Measurements from ENCODE around the gene FAM124B.
"Not testable (repeated sequence)": the region's sequence is repeated elsewhere in the genome, so short reads cannot be mapped to it uniquely, and the experiment has no call there.

The FAM124B gene

GRCh38 chr2:224398289-224398688, 3.6 kb downstream of the FAM124B start:
- H3K4me3 ChIP-seq (replicated peaks; ENCODE audit: low read depth, low read length), result no peak overlapping the region
- no peak for DNase-seq (ENCODE audit: extremely low read depth, low read depth)
- TF ChIP-seq CTCF (IDR thresholded peaks at IDR 0.05; ENCODE audit: low read depth, low read length, missing control alignments), result no peak

DNA sequence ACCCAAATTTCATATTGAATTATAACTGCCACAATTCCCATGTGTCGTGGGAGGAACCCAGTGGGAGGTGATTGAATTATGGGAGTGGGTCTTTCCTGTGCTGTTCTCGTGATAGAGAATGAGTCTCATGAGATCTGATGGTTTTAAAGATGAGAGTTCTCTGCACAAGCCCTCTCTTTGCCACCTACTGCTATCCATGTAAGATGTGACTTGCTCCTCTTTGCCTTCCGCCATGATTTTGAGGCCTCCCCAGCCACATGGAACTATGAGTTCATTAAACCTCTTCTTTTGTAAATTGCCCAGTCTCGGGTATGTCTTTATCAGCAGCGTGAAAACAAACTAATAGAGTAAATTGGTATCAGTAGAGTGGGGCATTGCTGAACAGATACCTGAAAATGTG, 4.8 kb downstream of the FAM124B start:
- H3K4me3 ChIP-seq (replicated peaks; ENCODE audit: low read depth, low read length), result not testable (repeated sequence)

GRCh38 chr2:224395620-224396390, 6.1 kb downstream of the FAM124B start:
- no peak for TF ChIP-seq CTCF (IDR thresholded peaks at IDR 0.05; ENCODE audit: low read depth, low read length, missing control alignments)
- H3K4me3 ChIP-seq (replicated peaks; ENCODE audit: low read depth, low read length), result no peak overlapping the region
- no peak for DNase-seq (ENCODE audit: extremely low read depth, low read depth)

More for the DNA sequence above, 4.8 kb downstream of the FAM124B start:
- DNase-seq (ENCODE audit: extremely low read depth, low read depth), result not testable (repeated sequence)

GRCh38 chr2:224393157-224393872, 8.6 kb downstream of the FAM124B start:
- no peak for DNase-seq (ENCODE audit: extremely low read depth, low read depth)
- TF ChIP-seq CTCF (IDR thresholded peaks at IDR 0.05; ENCODE audit: low read depth, low read length, missing control alignments), result no peak
- no peak overlapping the region for H3K4me3 ChIP-seq (replicated peaks; ENCODE audit: low read depth, low read length)

- TF ChIP-seq CTCF (IDR thresholded peaks at IDR 0.05; ENCODE audit: low read depth, low read length, missing control alignments), result no peak
- H3K4me3 ChIP-seq (replicated peaks; ENCODE audit: low read depth, low read length), result no peak overlapping the region
- no peak for DNase-seq (ENCODE audit: extremely low read depth, low read depth)
Observed at GRCh38 chr2:224392545-224392944, 9.4 kb downstream of the FAM124B start.

DNA sequence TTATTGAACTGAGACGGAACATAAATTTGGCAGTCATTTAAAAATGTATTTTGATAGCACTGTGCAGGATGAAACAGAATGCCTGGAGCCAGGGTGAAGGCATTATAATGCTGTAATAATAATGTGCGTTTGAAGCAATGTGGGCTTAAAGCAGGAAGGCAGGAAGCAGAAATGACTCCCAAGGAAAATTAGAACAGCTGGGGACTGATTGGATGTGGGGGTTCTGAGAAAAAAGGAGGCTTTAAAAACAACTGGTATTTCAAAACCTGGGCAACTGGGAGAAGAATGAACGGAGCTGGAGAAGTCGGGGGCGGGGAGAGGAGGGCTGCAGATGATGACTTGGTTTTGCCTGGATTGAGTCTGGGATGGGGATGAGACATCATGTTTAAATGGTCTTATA, 12.6 kb downstream of the FAM124B start:
- no peak for DNase-seq (ENCODE audit: extremely low read depth, low read depth)

More for the DNA sequence above, 12.6 kb downstream of the FAM124B start:
- H3K4me3 ChIP-seq (replicated peaks; ENCODE audit: low read depth, low read length), result no peak overlapping the region
- no peak for TF ChIP-seq CTCF (IDR thresholded peaks at IDR 0.05; ENCODE audit: low read depth, low read length, missing control alignments)

Measured in HFF-Myc (cell line).